GM19025 (cell line): ENCODE results near the gene PLA2G12B.
"Not testable (repeated sequence)": the region's sequence is repeated elsewhere in the genome, so short reads cannot be mapped to it uniquely, and the experiment has no call there.

Experiments used
- ATAC-seq: cut with Tn5 transposase; IDR thresholded peaks from one replicate; pipeline ENCODE4 v1.9.1; 2021; ENCODE audit warnings: mild to moderate bottlenecking, low read depth, moderate library complexity; ENCODE audit not compliant: unreplicated experiment

The PLA2G12B gene

DNA sequence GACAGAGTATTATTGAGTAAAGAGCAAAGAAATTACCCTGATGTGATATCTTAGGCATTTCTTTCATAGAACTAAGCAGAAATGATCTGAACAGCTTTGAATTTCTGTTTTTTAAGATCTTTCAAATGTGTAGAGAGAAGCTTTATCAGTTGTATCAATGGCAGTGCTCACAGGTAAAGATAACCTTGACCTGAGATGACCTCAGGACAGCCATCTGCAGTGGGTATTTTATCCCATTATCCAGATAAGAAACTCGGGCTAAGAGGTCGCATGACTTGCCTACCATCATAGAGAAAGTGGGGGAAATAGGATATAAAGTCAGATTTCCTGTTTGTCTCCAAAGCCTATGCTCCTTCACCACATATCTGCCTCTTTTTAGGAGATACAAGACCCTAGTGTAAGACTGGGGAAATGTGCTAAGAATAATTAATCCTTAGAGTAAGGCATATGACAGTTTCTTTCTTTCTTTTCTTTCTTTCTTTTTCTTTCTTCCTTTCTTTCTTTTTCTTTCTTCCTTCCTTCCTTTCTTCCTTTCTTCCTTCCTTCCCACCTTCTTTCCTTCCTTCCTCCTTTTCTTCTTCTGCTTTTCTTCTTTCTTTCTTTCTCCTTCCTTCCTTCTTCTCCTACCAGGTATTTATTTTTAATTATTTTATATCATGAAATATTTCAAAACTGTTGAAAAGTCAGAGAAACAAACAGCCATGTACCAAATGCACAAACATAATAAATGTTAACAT is 10.9 kb downstream of the PLA2G12B start:
- ATAC-seq: no peak

- no peak for ATAC-seq
Observed at GRCh38 chr10:72935361-72935760, 19.2 kb downstream of the PLA2G12B start.

DNA sequence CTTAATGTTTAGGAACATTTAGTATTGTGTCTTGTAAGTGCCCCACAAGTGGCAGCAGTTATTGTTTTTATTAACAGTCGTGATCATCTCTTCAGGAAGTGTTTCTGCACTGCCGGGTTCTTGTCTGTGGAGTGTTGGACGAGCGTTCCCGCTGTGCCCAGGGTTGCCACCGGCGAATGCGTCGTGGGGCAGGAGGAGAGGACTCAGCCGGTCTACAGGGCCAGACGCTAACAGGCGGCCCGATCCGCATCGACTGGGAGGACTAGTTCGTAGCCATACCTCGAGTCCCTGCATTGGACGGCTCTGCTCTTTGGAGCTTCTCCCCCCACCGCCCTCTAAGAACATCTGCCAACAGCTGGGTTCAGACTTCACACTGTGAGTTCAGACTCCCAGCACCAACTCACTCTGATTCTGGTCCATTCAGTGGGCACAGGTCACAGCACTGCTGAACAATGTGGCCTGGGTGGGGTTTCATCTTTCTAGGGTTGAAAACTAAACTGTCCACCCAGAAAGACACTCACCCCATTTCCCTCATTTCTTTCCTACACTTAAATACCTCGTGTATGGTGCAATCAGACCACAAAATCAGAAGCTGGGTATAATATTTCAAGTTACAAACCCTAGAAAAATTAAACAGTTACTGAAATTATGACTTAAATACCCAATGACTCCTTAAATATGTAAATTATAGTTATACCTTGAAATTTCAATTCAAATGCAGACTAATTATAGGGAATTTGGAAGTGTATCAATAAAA is 22.2 kb downstream of the PLA2G12B start:
- ATAC-seq: no peak

GRCh38 chr10:72930276-72930675 is 24.3 kb downstream of the PLA2G12B start:
- no peak for ATAC-seq

DNA sequence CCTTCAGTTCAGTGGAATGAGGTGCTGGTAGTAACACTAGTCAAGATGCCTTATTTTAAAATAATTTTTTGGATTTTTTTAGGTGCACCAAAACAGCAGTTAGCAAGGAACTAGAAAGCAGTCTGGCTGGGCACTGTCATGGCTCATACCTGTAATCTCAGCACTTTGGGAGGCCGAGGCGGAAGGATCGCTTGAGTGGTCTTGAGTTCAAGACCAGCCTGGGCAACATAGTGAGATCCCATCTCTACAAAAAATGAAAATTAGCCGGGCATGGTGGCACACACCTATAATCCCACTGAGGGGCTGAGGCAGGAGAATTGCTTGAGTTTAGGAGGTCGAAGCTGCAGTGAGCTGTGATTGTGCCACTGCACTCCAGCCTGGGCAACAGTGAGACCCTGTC is 25.8 kb downstream of the PLA2G12B start:
- ATAC-seq: no peak

DNA sequence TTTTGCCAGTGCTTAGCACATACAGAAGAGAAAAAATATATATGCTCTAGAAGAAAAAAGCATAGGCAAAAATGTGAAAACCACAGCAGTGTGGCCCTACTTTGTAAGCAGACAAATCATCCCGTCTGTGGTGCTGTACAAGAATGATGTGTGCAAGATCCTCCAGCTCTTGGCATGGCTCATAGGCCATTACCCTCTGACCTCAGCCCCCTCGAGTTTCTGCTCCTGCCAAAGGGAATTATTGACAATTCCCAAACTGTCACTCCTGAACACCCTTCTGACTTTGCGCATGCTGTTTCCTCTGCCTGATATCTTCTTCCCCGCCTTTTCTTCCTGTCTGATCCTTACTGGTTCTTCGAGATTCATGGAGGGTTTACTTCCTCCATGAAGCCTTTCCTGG is 27.1 kb downstream of the PLA2G12B start:
- no peak for ATAC-seq

DNA sequence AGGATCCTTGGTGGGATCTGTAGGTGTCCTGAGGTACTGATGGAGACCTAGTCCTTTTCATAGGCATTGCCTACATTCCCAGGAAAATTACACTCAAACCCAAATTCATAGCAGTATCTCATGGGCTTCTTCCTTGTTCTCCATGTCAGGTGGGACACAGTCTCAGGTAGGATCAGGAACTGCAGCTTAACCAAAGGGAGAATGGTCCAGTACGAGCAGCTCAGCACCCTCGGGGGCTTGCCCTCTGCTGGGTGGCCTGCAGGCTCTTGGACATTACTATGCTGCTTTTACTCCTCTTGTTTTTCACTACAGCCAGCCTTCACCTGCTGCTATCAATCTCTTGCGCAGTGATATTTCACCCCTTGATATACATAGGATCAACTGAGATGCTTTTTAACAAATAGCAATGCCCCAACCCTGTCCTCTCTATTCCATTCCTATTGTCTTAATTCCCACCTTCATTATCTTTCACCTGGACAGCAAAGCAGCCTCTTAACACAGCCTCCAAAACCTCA is 28.6 kb downstream of the PLA2G12B start:
- no peak for ATAC-seq

GRCh38 chr10:72924351-72924750 is 30.3 kb downstream of the PLA2G12B start:
- no peak for ATAC-seq

DNA sequence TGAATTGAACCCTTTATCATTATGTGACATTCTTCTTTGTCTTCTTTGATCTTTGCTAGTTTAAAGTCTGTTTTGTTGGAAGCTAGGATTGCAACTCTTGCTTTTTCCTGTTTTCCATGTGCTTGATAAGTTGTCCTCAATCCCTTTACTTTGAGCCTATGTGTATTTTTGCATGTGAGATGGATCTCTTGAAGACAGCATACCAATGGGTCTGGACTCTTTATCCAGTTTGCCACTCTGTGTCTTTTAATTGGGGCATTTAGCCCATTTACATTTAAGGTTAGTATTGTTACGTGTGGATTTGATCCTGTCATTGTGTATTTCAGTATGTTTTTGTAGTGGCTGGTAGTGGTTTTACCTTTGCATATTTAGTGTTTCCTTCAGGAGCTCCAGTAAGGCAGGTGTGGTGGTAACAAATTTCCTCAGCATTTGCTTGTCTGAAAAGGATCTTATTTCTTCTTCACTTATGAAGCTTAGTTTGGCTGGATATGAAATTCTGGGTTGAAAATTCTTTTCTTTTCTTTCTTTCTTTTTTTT is 33.4 kb downstream of the PLA2G12B start:
- ATAC-seq: not testable (repeated sequence)

DNA sequence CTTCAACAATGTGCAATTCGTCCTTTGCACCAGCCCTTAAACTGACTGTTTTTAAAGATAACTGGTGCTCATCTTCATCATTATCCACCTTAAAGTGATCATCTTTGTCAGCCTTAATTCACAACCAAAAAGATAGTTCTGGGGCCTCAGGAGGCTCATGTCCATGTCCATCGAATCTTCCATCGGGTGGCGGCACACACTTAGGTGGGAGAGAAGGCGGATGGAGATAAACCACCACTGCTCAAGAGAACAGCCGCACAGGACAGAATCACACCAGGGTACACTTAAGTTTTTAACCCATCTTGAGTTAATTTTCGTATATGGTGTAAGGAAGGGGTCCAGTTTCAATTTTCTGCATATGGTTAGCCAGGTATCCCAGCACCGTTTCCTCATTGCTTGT is 36.3 kb downstream of the PLA2G12B start:
- ATAC-seq: no peak

- not testable (repeated sequence) for ATAC-seq
Observed at GRCh38 chr10:72917803-72918332, 36.7 kb downstream of the PLA2G12B start.

DNA sequence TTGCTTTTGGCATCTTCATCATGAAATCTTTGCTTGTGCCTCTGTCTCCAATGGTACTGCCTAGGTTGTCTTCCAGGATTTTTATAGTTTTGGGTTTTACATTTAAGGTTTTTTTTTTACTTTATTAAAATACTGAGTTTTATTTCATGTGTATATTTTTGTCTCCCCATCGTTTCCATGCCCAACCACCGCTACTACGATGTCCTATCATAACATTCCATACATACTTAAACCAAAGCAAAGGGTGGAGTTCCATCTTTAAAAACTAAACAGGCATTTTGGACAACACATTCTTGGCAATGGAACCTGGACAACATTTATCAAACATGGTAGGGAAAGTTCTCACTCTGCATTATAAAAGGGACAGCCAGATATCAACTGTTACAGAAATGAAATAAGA is 37.4 kb downstream of the PLA2G12B start:
- ATAC-seq: not testable (repeated sequence)

- ATAC-seq: no peak
Observed at GRCh38 chr10:72913287-72913686, 41.3 kb downstream of the PLA2G12B start.

DNA sequence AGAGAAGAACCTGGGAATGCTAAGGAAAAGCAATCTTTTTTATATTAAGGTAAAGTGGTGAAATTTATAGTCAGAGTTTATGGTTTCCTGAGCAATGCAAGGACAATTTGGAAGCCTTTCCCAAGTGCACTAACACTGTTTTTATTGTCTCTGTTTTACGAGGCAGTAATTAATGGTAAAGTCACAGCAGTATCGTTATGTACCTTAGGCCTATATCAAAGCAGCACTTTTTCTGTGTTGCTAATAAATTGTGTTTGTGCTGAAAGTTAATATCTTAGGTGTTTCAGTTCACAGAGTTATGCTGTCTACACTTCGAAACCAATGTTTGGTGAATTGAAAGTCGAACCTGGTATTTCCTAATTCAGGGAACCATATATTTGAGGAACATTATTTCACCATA is 41.9 kb downstream of the PLA2G12B start:
- ATAC-seq: no peak

- no peak for ATAC-seq
Observed at GRCh38 chr10:72911758-72912157, 42.8 kb downstream of the PLA2G12B start.

DNA sequence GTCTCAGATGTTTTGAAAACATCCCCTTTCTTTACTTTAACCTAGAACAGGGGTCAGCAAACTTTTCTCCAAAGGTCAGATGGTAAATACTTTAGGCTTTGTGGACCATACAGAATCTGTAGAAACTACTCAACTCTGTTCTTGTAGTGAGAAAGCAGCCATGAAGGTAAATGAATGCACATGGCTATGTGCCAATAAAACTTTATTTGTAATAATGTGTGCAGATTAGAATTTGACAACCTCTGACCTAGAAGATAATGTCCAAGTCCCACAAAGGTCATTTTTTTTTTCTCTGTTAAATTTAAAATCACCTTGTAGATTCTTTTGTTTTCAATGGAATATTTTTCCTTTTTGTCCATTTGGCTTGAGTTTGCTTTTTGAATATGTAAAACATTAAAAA is 43.9 kb downstream of the PLA2G12B start:
- ATAC-seq: no peak

DNA sequence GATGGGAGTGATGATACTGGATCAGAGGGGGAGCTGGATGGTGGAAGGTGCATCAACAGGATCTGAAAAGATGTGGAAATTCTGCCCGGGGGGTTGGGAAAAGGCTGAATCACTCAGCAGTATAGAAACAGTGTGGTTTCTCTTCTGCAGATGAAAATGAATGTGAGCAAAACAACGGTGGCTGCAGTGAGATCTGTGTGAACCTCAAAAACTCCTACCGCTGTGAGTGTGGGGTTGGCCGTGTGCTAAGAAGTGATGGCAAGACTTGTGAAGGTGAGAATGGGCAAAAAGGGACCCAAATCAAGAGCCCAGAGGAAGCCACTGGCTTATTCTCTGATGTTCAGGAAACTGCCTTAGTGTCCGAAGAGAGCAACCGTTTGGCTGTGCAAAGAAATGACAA is 48.2 kb downstream of the PLA2G12B start:
- no peak for ATAC-seq

GRCh38 chr10:72904806-72905205 is 49.8 kb downstream of the PLA2G12B start:
- ATAC-seq: no peak

DNA sequence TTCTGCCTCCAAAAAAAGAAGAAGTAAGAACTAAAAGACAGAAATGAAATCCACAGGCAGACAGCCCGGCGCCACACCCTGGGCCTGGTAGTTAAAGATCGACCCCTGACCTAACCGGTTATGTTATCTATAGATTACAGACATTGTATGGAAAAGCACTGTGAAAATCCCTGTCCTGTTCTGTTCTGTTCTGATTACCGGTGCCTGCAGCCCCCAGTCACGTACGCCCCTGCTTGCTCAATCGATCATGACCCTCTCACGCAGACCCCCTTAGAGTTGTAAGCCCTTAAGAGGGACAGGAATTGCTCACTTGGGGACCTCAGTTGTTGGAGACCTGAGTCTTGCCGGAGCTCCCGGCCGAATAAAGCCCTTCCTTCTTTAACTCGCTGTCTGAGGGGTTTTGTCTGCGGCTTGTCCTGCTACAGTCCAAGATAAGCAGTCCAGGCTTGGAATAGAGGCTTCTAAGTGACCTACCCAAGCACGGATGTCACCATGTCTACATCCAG is 50.6 kb downstream of the PLA2G12B start:
- ATAC-seq: not testable (repeated sequence)

DNA sequence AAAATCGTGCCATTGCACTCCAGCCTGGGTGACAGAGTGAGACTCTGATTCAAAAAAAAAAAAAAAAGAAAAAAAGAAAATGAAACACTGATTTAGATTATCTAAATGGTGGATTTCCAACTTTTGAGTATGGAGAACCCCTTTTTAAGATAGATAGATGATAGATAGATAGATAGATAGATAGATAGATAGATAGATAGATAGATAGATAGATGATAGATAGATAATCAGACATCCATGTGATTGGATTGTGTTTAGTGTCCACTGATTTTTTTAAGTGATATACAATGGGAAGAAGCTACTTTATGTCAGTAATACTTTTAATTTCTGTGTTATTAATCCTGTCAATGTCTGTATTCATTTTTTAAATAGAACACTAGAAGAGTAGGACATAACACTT is 55.1 kb downstream of the PLA2G12B start:
- ATAC-seq: no peak

DNA sequence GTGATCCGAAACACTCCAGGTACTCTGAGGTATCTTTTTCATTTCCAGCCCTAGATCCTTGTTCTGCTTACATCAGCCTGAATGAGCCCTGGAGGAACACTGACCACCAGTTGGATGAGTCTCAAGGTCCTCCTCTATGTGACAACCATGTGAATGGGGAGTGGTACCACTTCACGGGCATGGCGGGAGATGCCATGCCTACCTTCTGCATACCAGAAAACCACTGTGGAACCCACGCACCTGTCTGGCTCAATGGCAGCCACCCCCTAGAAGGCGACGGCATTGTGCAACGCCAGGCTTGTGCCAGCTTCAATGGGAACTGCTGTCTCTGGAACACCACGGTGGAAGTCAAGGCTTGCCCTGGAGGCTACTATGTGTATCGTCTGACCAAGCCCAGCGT is 56.0 kb downstream of the PLA2G12B start:
- ATAC-seq: no peak
